ENCODE measurements around the gene CNOT6. TPM values are rescaled to one million over a fixed set of nuclear protein-coding genes. Genes with fewer than 3 reads are reported as not detected.

The CNOT6 gene
- total RNA-seq, 1 experiment from 2014 or later: 20.1 TPM

- Histone ChIP-seq H2AFZ (ENCODE audit: low read length) (no peak within 1 kb of the TSS), H4K20me1 (ENCODE audit: insufficient read depth, low read depth, low read length) (no peaks in the 10 kb centered on the region), H3K9me3 (ENCODE audit: low read length) (no peaks in the 10 kb centered on the region), H3K4me1 (ENCODE audit: low read length) (no peaks in the 10 kb centered on the region), H3K27ac (ENCODE audit: low read length) (no peak within 1 kb of the TSS), H3K4me3 (ENCODE audit: low read length) (no peak within 1 kb of the TSS), H3K9me2 (replicated peaks; ENCODE audit: insufficient read depth, low read length) (no peaks in the 10 kb centered on the region), H3K36me3 (ENCODE audit: insufficient read depth, low read length) (no peaks in the 10 kb centered on the region), H3K79me2 (ENCODE audit: low read length) (no peaks in the 10 kb centered on the region), H3K4me2 (ENCODE audit: low read depth, low read length, poor library complexity, severe bottlenecking) (no peak within 1 kb of the TSS), H3K9ac (ENCODE audit: low read length) (no peak within 1 kb of the TSS), H3K27me3 (ENCODE audit: low read length) (no peaks in the 10 kb centered on the region)
- no peak for DNase-seq
Measured at GRCh38 chr5:180591311-180591887, 97.2 kb downstream of the CNOT6 start, which contains the start of gene SCGB3A1. Gene SCGB3A1 (minus strand): TSS chr5:180591499. CDS start chr5:180591462, 37 bp downstream.

GRCh38 chr5:180592176-180592575 lies 98.0 kb downstream of the CNOT6 start:
- no peaks in the 10 kb centered on the region for H3K4me1 ChIP-seq (ENCODE audit: low read length)
- H3K9me2 ChIP-seq (replicated peaks; ENCODE audit: insufficient read depth, low read length): no peaks in the 10 kb centered on the region
- no peak overlapping the region for H3K27ac ChIP-seq (ENCODE audit: low read length)
- H3K36me3 ChIP-seq (ENCODE audit: insufficient read depth, low read length): no peaks in the 10 kb centered on the region
- H4K20me1 ChIP-seq (ENCODE audit: insufficient read depth, low read depth, low read length): no peaks in the 10 kb centered on the region
- no peak overlapping the region for H3K4me3 ChIP-seq (ENCODE audit: low read length)
- no peaks in the 10 kb centered on the region for H3K79me2 ChIP-seq (ENCODE audit: low read length)
- no peaks in the 10 kb centered on the region for H3K27me3 ChIP-seq (ENCODE audit: low read length)
- no peak overlapping the region for H2AFZ ChIP-seq (ENCODE audit: low read length)
- no peaks in the 10 kb centered on the region for H3K9me3 ChIP-seq (ENCODE audit: low read length)
- no peak for DNase-seq
- no peak overlapping the region for H3K9ac ChIP-seq (ENCODE audit: low read length)
- no peak overlapping the region for H3K4me2 ChIP-seq (ENCODE audit: low read depth, low read length, poor library complexity, severe bottlenecking)

GRCh38 chr5:180593446-180594206 lies 99.4 kb downstream of the CNOT6 start:
- H3K9me2 ChIP-seq (replicated peaks; ENCODE audit: insufficient read depth, low read length): no peaks in the 10 kb centered on the region
- no peaks in the 10 kb centered on the region for H3K27me3 ChIP-seq (ENCODE audit: low read length)
- no peak overlapping the region for H3K4me2 ChIP-seq (ENCODE audit: low read depth, low read length, poor library complexity, severe bottlenecking)
- H3K4me3 ChIP-seq (ENCODE audit: low read length): no peak overlapping the region
- no peak overlapping the region for H3K9ac ChIP-seq (ENCODE audit: low read length)
- H3K36me3 ChIP-seq (ENCODE audit: insufficient read depth, low read length): no peaks in the 10 kb centered on the region
- H3K79me2 ChIP-seq (ENCODE audit: low read length): no peaks in the 10 kb centered on the region
- H3K4me1 ChIP-seq (ENCODE audit: low read length): no peaks in the 10 kb centered on the region
- no peaks in the 10 kb centered on the region for H3K9me3 ChIP-seq (ENCODE audit: low read length)
- no peak overlapping the region for H3K27ac ChIP-seq (ENCODE audit: low read length)
- H2AFZ ChIP-seq (ENCODE audit: low read length): no peak overlapping the region
- DNase-seq: no peak
- no peaks in the 10 kb centered on the region for H4K20me1 ChIP-seq (ENCODE audit: insufficient read depth, low read depth, low read length)

GRCh38 chr5:180594311-180595045 lies 100.3 kb downstream of the CNOT6 start:
- Histone ChIP-seq H2AFZ (ENCODE audit: low read length) (no peak overlapping the region), H3K4me2 (ENCODE audit: low read depth, low read length, poor library complexity, severe bottlenecking) (no peak overlapping the region), H3K79me2 (ENCODE audit: low read length) (no peaks in the 10 kb centered on the region), H3K36me3 (ENCODE audit: insufficient read depth, low read length) (no peaks in the 10 kb centered on the region), H3K27me3 (ENCODE audit: low read length) (no peaks in the 10 kb centered on the region), H3K9me3 (ENCODE audit: low read length) (no peaks in the 10 kb centered on the region), H3K4me1 (ENCODE audit: low read length) (no peaks in the 10 kb centered on the region), H4K20me1 (ENCODE audit: insufficient read depth, low read depth, low read length) (no peaks in the 10 kb centered on the region), H3K27ac (ENCODE audit: low read length) (no peak overlapping the region), H3K4me3 (ENCODE audit: low read length) (no peak overlapping the region), H3K9me2 (replicated peaks; ENCODE audit: insufficient read depth, low read length) (no peaks in the 10 kb centered on the region), H3K9ac (ENCODE audit: low read length) (no peak overlapping the region)
- no peak for DNase-seq

GRCh38 chr5:180595046-180595379 lies 100.8 kb downstream of the CNOT6 start:
- Histone ChIP-seq H3K9me3 (ENCODE audit: low read length) (no peaks in the 10 kb centered on the region), H3K79me2 (ENCODE audit: low read length) (no peaks in the 10 kb centered on the region), H3K9me2 (replicated peaks; ENCODE audit: insufficient read depth, low read length) (no peaks in the 10 kb centered on the region), H3K9ac (ENCODE audit: low read length) (no peak overlapping the region), H2AFZ (ENCODE audit: low read length) (no peak overlapping the region), H3K27ac (ENCODE audit: low read length) (no peak overlapping the region), H3K4me1 (ENCODE audit: low read length) (no peaks in the 10 kb centered on the region), H3K27me3 (ENCODE audit: low read length) (no peaks in the 10 kb centered on the region), H3K36me3 (ENCODE audit: insufficient read depth, low read length) (no peaks in the 10 kb centered on the region), H4K20me1 (ENCODE audit: insufficient read depth, low read depth, low read length) (no peaks in the 10 kb centered on the region), H3K4me3 (ENCODE audit: low read length) (no peak overlapping the region), H3K4me2 (ENCODE audit: low read depth, low read length, poor library complexity, severe bottlenecking) (no peak overlapping the region)
- DNase-seq: no peak

GRCh38 chr5:180595381-180596114 lies 101.4 kb downstream of the CNOT6 start:
- no peaks in the 10 kb centered on the region for H4K20me1 ChIP-seq (ENCODE audit: insufficient read depth, low read depth, low read length)
- no peak for DNase-seq

GRCh38 chr5:180596115-180596667 lies 102.0 kb downstream of the CNOT6 start:
- Histone ChIP-seq H3K4me3 (ENCODE audit: low read length) (no peak overlapping the region), H3K9me3 (ENCODE audit: low read length) (no peaks in the 10 kb centered on the region), H3K27ac (ENCODE audit: low read length) (no peak overlapping the region), H3K4me2 (ENCODE audit: low read depth, low read length, poor library complexity, severe bottlenecking) (no peak overlapping the region), H2AFZ (ENCODE audit: low read length) (no peak overlapping the region), H3K79me2 (ENCODE audit: low read length) (no peaks in the 10 kb centered on the region), H3K9ac (ENCODE audit: low read length) (no peak overlapping the region), H3K36me3 (ENCODE audit: insufficient read depth, low read length) (no peaks in the 10 kb centered on the region), H3K9me2 (replicated peaks; ENCODE audit: insufficient read depth, low read length) (no peaks in the 10 kb centered on the region), H3K4me1 (ENCODE audit: low read length) (no peaks in the 10 kb centered on the region), H3K27me3 (ENCODE audit: low read length) (no peaks in the 10 kb centered on the region), H4K20me1 (ENCODE audit: insufficient read depth, low read depth, low read length) (no peaks in the 10 kb centered on the region)
- DNase-seq: no peak

More at GRCh38 chr5:180595381-180596114, 101.4 kb downstream of the CNOT6 start:
- Histone ChIP-seq H3K4me1 (ENCODE audit: low read length) (no peaks in the 10 kb centered on the region), H3K9me2 (replicated peaks; ENCODE audit: insufficient read depth, low read length) (no peaks in the 10 kb centered on the region), H3K27me3 (ENCODE audit: low read length) (no peaks in the 10 kb centered on the region), H3K9me3 (ENCODE audit: low read length) (no peaks in the 10 kb centered on the region), H3K9ac (ENCODE audit: low read length) (no peak overlapping the region), H3K4me2 (ENCODE audit: low read depth, low read length, poor library complexity, severe bottlenecking) (no peak overlapping the region), H3K36me3 (ENCODE audit: insufficient read depth, low read length) (no peaks in the 10 kb centered on the region), H3K4me3 (ENCODE audit: low read length) (no peak overlapping the region), H3K27ac (ENCODE audit: low read length) (no peak overlapping the region), H2AFZ (ENCODE audit: low read length) (no peak overlapping the region), H3K79me2 (ENCODE audit: low read length) (no peaks in the 10 kb centered on the region)

Data from Karpas-422 (cell line).